Measurements from ENCODE around the gene NBL1.
"Not testable (repeated sequence)": the region's sequence is repeated elsewhere in the genome, so short reads cannot be mapped to it uniquely, and the experiment has no call there.

The NBL1 gene

DNA sequence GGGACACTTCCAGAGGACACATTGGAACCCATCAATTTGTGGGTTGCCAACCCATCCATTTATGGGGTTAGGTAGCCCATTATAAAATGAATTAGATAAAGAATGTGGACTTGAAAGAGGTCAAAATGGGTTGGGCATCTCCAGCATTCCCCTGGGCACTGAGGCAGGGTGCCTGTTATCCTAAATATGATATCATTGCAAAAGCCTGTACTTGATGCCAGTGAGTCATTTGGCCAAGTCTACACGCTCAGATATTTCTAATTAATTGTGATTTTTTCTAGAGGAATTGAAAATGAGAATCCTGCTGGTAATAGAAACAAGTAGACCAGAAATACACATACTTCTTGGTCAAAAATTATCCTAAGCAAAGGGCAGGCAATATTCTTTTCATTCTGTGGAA is 21.9 kb upstream of the NBL1 start:
- DNase-seq (ENCODE audit: low spot score): no peak

DNA sequence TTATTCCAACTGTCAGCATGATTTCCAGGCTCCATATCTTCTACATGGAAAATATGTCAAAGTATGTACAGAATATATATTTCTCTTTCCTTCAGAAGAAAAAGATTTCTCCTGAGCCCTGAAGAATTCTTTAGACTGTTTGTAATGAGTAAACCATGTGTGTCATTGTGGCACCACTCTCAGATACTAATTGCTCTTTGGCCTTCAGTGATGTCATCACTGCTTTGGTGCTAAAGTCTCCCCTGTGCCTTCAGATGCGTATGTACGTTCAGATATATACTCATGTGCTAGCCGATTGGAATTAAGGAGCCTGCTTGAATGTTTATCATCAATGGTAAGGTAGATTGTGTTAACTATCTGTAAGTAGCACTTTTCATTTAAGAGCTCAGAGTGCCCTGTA is 20.6 kb upstream of the NBL1 start:
- no peak for DNase-seq (ENCODE audit: low spot score)

DNA sequence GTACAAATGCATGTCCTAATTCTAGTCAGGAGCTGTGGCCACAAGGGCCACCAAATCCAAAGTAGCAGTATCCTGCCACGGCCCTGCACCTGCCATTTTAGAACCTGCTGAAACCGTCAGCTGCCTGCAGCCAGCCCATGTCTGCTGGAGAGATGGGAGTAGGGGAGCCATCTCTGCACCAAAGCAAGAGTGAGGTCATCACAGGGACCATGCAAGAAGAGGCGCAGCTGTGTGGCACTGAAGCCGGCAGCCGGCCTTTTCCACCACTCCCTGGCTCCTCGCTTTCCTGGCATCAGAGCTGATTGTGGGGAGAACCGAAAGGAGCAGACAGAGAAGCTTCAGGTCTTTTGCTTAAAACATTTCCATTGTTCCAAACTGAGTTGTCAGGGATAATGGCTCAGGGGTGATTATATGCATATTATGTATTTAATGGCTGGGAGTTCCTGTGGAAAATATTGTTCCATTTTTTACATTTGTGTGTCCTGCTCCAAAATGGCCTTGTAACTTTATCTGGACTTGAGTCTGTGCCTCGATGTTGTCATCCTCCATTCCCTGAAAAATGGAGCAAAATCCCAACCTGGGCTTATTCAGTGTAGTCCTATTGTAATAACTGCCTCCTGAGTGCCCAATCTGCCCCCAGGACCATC is 18.7 kb upstream of the NBL1 start:
- DNase-seq (ENCODE audit: low spot score): no peak

DNA sequence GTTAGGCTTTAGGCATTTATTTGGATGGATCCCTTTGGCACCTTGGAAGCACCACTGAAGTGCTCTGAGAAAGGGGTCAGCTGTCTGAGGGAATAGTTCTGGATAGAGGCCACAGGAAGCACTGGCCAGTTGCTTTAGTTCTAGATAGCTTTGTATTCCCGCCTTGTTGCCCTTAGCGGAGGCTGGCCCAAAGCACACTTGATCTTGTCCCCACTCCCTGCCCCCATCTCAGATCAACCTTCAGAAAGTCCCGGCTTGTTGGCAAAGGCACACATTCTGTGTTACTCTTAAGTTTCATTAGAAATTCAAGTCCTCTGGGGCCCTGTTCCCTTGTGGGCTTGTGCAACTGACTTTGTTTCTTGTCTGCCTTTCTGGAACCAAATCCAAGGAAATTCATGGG is 15.2 kb upstream of the NBL1 start:
- DNase-seq (ENCODE audit: low spot score): no peak

DNA sequence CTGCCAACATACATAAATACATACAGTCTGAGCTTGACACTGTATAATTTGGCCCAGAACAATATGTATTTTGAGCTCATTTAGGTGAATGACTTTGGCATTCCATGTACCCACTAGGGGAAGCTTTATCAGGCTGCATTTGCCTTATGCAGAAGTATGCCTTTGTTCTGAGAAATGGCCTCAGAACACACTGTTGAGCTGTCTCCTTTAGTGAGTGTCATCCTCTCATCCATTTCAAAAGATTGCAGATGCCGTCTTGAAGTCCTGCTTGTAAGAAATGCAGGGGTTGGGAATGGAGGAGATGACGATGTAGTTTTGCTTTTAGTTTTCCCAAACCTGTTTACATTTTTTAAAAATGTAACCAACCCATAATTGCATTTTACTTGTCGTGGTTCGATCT is 14.8 kb upstream of the NBL1 start:
- DNase-seq (ENCODE audit: low spot score): no peak

DNA sequence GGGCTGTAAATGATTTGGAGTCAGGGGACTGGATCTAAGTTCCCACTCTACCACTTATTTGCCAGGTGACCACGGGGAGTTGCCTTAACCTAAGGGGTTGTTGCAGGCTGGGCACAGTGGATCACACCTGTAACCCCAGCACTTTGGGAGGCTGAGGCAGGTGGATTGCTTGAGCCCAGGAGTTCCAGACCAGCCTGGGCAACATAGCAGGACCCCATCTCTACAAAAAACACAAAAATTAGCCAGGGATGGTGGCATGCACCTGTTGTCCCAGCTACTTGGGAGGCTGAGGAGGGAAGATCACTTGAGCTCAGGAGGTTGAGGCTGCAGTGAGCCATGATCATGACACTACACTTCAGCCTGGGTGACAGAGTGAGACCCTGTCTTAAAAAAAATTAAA is 13.9 kb upstream of the NBL1 start:
- not testable (repeated sequence) for DNase-seq (ENCODE audit: low spot score)

DNA sequence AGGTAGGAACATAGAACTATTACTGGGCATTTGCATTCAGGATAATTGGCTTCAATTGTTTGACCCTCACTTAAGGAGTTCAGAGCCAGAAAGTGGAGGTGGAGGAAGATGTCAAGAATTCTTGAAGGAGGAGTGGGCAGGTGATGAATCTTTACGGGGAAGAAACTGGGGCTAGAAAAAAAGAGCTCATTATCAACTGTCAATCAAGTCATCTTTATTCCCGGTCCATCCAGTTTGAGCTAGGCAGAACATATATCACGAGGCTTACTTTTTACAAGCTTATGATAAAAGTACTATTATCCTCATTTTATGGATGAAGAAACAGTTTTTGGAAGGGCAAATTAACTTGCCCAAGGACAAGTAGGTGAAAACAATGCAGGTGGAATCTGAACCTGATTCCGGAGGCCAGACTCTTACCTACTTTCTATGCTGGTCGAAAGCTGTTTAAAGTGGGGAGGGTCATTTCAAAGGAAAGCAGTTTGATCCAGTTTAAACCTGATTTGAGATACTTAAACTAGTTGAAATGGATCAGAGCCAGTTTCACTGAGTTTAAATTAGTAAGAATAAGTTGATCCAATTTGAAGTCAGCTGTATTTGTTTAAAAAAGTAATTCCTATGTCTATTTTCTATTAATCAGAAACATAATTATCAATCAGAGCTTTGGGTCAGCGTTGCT is 13.3 kb upstream of the NBL1 start:
- no peak for DNase-seq (ENCODE audit: low spot score)

DNA sequence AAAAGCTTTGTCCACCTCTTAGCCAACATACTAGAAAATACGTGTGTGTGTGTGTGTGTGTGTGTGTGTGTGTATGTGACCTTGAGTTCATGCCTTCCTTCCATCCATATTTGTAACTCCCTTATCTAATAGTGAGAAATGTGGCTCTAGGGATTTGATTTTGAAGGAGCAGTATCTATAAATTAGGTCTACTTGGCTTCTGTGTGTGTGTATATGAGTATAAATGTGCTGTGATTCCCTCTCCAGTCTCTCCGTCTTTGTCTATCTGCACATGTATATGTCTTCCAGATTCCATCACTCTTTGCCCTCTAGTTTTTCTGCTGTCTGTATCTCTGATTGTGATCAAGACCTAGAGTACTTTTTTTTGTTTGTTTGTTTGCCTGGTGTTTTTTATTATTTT is 11.9 kb upstream of the NBL1 start:
- DNase-seq (ENCODE audit: low spot score): no peak

DNA sequence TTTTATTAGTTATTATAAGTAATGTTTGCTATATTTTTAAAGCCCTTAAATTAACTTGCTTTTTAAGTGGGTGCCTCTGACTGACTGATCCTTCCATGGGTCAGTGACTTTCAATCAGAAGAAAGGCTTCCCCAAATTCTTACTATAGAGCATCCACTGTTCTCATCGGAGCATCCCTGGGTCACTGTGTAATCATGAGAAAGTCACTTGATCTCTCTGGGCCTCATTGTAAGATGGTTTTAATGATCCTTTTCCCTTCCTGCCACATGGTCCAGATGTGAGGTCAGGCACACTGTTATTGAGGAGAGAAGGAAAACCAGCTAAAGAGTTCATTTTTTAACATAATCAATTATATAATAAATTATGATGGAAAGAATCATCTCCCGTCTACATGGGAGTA is 11.0 kb upstream of the NBL1 start:
- DNase-seq (ENCODE audit: low spot score): no peak

DNA sequence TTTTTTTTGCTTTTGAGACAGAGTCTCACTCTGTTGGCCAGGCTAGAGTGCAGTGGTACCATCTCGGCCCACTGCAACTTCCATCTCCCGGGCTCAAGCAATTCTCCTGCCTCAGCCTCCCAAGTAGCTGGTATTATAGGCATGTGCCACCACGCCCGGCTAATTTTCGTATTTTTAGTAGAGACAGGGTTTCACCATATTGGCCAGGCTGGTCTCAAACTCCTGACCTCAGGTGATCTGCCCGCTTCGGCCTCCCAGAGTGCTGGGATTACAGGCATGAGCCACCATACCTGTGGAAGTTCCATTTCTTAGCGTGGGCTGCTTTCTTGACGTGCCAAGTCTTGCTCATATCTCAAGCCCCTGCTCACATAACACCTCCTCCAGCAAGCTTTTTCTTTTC is 9.0 kb upstream of the NBL1 start:
- DNase-seq (ENCODE audit: low spot score): not testable (repeated sequence)

DNA sequence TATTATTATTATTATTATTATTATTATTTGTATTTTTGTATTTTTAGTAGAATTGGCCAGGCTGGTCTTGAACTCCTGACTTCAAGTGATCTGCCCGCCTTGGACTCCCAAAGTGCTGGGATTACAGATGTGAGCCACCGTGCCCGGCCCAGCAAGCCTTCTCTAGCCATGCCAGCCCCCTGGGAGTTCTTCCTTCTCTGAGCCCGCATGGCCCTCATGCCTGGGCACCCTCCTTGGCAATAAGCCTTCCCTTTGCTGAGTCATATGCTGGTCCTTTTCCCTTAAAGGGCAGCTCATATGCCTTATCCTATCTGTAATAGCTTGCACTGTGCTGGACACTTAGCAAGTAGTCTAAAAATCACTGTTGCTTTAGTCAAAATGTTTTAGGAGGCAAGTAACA is 8.5 kb upstream of the NBL1 start:
- DNase-seq (ENCODE audit: low spot score): no peak

DNA sequence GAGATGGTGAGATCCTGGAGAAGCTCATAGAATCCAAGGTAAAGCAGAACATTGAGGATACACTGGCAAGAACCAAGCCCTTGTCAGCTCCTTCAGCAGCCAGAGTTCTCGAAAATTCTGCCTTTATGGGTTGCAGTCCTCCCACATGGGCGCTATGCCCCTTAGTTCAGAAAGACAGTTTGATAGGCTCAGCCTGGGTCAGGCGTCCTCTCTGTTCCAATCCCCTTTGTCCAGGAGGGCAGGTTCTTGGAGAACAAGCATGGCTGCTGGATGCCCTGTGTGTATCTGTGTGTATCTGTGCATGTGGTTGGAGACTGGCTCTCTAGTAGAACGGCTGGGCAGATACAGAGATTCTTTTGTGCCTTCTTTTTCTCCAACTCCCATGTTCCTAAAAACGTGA is 8.0 kb upstream of the NBL1 start:
- no peak for DNase-seq (ENCODE audit: low spot score)

DNA sequence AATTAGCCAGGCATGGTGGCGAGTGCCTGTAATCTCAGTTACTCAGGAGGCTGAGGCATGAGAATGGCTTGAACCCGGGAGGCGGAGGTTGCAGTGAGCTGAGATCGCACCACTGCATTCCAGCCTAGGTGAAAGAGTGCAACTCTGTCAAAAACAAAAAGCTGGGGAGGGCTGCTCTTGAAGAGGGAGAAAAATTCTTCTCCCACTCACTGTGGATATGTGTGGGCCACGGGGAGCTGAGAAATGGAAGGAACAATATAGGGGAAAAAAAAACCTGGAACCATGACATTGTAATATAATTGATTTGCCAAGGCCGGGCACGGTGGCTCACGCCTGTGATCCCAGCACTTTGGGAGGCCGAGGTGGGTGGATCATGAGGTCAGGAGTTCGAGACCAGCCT is 7.4 kb upstream of the NBL1 start:
- DNase-seq (ENCODE audit: low spot score): not testable (repeated sequence)

DNA sequence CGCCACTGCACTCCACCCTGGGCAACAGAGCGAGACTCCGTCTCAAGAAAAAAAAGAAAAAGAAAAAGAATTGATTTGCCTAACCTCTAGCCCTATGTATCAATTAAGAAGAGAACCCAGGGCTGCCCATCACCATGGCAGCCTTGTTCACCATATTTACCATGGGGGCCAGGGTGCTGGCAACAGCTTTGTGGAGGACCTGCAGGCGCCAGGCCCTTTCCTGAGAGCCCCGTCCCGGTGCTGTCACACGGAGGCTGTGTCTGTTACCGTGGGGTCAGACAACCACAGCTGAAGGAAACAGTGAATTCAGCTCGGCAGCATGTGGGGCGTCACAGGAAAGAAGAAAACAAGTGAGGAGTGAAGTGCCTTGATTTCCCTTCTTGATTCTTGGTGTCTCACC is 6.5 kb upstream of the NBL1 start:
- DNase-seq (ENCODE audit: low spot score): no peak

DNA sequence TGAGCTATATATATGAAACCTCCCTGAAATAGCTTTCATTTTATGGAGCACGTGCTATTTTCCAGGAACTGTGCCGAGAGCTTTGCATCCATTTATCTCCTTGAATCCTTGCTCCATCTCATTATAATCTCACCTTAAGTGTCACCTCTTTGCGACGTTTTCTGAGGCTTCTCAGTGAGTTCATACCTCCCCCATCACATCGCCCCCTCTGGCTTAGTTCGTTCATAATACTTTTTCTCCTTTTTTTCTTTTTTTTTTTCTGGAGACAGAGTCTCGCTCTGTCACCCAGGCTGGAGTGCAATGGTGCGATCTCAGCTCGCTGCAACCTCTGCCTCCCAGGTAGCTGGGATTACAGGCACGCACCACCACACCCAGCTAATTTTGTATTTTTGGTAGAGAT is 4.9 kb upstream of the NBL1 start:
- not testable (repeated sequence) for DNase-seq (ENCODE audit: low spot score)

DNA sequence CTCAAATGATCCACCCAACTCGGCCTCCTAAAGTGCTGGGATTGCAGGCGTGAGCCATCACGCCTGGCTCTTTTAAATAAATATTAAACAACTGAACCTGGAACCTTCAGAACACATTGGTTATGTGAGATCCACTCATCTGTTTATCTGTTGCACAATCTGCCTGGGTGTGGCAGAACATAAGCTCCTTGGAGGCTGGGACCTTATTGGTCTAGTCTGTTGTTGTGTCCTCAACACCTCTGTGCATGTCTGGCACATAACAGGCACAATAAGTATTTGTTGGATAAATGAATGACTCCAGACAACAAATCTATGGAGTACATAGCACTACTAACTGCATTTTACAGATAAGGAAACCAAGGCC is 4.1 kb upstream of the NBL1 start:
- DNase-seq (ENCODE audit: low spot score): no peak

DNA sequence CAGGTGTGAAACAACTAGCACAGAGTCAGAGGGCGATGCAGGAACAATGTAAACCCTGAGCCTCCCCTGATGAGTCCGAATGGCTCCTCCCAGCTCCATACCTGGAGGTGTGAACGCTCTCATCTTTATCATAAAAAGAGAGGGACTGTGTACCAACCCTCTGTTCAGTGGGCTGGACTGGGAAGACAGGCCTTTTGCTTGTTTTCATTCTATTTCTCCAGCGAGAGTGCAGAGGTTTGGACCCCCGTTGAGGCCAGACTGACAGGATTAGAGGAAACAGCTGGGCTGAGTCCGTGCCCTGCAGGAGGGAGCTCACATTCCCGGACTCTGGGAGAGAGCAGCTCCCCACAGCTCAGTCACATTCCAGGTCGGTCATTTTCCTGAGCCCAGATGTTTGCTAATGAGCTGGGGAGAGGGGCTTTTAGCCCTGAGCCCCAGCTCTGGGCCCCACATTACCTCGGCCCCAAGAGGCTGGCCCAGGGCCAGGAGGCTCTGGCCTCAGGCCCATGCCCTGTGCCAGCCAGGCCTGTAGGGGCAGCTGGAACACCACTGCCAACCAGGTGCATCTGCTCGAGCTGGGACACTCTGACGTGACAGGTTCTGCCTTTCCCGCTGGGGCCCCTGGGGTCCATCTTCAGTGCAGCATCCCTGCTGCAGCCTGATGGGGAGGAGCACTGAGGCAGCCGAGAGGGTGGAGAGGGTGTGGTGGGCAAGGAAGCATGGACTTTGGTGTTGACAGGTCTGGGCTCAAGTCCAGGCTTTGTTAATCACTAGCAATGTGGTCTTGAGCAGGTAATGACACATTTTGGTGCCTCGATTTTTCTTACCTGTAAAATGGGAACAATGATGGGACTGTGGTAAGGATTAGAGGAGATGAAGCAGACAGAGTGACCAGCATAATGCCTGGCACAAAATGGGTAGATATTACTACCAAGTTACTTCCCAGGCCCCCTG is 3.5 kb upstream of the NBL1 start:
- DNase-seq (ENCODE audit: low spot score): no peak

DNA sequence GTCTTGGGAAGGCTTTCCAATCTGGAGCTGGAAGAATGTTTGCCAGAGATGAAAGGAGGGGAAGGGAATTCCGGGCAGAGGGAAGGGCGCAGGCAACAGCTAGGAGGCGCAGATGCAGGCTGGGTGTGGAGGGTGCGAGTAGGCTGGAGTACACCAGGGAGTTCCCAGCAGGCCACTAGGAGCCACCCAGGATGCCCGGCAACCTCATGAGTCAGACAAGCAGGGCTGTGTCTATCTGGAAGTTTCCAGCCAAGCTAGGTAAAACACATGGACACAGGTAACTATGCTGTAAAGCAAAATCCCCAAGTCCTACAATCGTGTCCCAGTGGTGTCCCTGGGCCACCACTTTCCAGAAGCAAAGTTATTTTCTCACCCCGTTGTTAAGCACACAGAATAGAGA is 990 bp upstream of the NBL1 start:
- no peak for DNase-seq (ENCODE audit: low spot score)

DNA sequence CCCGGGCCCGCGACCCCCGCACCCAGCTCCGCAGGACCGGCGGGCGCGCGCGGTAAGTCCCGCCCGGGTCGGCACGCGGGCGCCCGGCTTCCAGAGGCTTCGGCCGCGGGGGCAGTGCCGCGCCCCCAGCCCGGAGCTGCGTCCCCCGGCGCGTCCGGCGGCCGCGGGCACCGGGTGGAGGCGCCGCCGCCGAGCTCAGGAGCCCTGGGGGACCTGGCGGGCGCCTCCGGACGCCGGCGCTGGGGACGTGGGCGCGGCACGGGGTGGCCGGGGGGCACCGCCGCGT is 227 bp downstream of the NBL1 start:
- no peak for DNase-seq (ENCODE audit: low spot score)

DNA sequence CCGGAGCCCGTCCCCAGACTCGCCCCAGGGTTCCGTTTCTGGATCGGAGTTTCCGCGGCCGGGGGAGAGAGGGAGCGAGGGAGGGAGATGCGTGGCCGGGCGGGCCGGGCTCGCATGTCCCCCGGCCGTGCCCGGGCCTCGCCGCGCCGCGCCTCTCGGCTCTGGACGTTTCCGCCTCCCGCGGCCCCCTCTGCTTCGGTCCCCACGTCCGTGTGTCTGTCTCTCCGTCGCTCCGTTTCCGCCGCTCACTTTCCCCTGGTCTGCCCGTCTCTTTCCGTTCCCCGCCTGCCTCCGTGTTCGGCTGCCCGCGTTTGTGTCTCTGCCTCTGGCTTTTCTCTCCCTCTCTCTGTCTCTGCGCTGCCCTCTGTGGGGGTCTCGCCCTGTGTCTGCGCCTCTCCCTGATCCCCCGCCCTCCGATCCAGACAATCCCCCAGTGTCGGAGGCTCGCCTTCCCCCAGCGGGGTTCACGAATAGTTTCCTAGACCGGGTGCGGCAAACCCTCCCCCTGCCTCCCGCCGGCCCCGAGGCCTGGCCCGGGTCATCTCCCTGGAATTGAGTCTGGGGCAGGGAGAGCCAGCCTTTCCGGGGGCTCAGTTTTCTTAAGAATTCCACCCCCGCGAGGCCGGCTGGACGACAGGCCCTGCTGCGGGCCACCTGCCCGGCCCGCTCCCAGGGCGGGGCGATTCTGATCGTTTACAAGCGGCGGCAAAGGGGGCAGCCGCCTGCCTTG is 735 bp downstream of the NBL1 start:
- no peak for DNase-seq (ENCODE audit: low spot score)

DNA sequence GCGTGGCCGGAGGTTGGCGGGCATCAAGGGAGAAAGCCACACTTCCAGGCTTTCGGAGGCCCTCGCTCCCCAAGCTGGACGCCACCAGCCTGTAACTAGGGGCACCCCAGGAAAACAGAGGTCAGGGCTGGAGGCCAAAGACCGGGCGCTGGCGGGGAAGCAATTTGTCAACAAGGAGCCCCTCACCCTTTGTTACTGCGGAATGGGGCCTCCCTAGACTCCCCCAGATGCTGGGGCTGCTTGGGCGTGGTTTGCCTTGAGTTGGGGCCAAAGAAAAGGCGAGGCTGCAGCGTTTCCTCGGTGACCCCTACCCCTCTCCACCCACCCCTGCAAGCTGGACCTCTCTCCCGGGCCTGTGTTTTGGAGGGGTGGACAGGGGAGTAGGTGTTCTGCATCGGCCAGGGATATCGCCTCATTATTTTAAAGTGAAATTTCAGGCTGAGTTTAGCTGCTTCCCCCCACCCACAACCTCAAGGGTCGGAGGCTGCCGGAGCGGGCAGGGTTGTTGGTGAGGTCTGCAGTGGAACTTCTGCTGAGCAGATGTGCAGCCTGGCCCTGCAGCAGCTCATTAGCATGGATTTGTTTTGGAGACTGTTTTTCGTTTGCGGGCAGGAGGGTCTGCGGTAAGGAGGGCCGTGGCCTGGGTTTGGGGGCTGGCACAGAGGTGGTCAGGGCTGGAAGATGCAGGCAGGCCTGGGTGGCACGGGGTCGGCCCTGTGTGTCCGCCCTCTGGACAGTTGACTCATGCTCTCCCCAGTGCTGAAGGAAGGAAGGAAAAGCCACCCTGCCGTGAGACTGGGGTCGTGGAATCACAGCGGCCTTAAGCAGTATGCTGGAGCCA is 1.5 kb downstream of the NBL1 start:
- no peak for DNase-seq (ENCODE audit: low spot score)

All from NAMALWA (cell line).